GM18951 (cell line): ENCODE results near the gene KIF14.

Experiments used
- POLR2A ChIP-seq: IDR thresholded peaks from 4 replicates; pipeline ENCODE4 v1.6.1; 2011; ENCODE audit warnings: mild to moderate bottlenecking; ENCODE audit not compliant: insufficient read length, insufficient read depth; ENCODE audit errors: extremely low read depth
- in situ Hi-C: fragments of 300-500 bp; cut with MboI; formaldehyde crosslinking; loops from one replicate; pipeline ENCODE4 v1.12.0; 2022; ENCODE audit warnings: low sequenced_read_pairs, mixed read lengths, inconsistent platforms; ENCODE audit not compliant: unreplicated experiment

Gene KIF14

GRCh38 chr1:200620273-200621131, at the start of gene KIF14:
KIF14 (minus strand) TSS chr1:200620751; CDS start chr1:200618723, 2,028 bp downstream.
- in situ Hi-C loops = no loop called here

GRCh38 chr1:200669314-200670241, 49.0 kb upstream of the KIF14 start, which contains the start of gene DDX59:
DDX59 (minus strand) TSS chr1:200669907; CDS start chr1:200666740, 3,167 bp downstream.
- peak; percentile 82 for TF ChIP-seq POLR2A
- in situ Hi-C loops = no loop called here

More at GRCh38 chr1:200620273-200621131, at the start of gene KIF14:
- peak; percentile 74 for TF ChIP-seq POLR2A

- no peak for TF ChIP-seq POLR2A
- in situ Hi-C loops = no loop called here
Observed at GRCh38 chr1:200668514-200669313, 48.2 kb upstream of the KIF14 start.

GRCh38 chr1:200666309-200666708, 45.8 kb upstream of the KIF14 start:
- in situ Hi-C loops = no loop called here
- no peak for TF ChIP-seq POLR2A

GRCh38 chr1:200665861-200666260, 45.3 kb upstream of the KIF14 start:
- in situ Hi-C loops = no loop called here

GRCh38 chr1:200660719-200661118, 40.2 kb upstream of the KIF14 start:
- TF ChIP-seq POLR2A = no peak
- in situ Hi-C loops = no loop called here

More at GRCh38 chr1:200665861-200666260, 45.3 kb upstream of the KIF14 start:
- TF ChIP-seq POLR2A = no peak

GRCh38 chr1:200659269-200659668, 38.7 kb upstream of the KIF14 start:
- no peak for TF ChIP-seq POLR2A
- in situ Hi-C loops = no loop called here

- no peak for TF ChIP-seq POLR2A
- in situ Hi-C loops = no loop called here
Observed at GRCh38 chr1:200658037-200658818, 37.7 kb upstream of the KIF14 start.

- in situ Hi-C loops = no loop called here
- TF ChIP-seq POLR2A = no peak
Observed at GRCh38 chr1:200654660-200655059, 34.1 kb upstream of the KIF14 start.

- TF ChIP-seq POLR2A = no peak
- in situ Hi-C loops = no loop called here
Observed at GRCh38 chr1:200653022-200653462, 32.5 kb upstream of the KIF14 start.

- in situ Hi-C loops = no loop called here
- no peak for TF ChIP-seq POLR2A
Observed at GRCh38 chr1:200652378-200652777, 31.8 kb upstream of the KIF14 start.

- in situ Hi-C loops = loop anchor here (25.0 kb wide), 1 partner anchor 166 kb away; no protein-coding TSS in a partner anchor
- TF ChIP-seq POLR2A = no peak
Observed at GRCh38 chr1:200646515-200646914, 26.0 kb upstream of the KIF14 start.

- TF ChIP-seq POLR2A = no peak
- in situ Hi-C loops = loop anchor here (25.0 kb wide), 1 partner anchor 168 kb away; no protein-coding TSS in a partner anchor
Observed at GRCh38 chr1:200644021-200644420, 23.5 kb upstream of the KIF14 start.
